GM20431 (cell line): ENCODE data around the gene RAI14.
"Not testable (repeated sequence)": the region's sequence is repeated elsewhere in the genome, so short reads cannot be mapped to it uniquely, and the experiment has no call there.

ENCODE experiments used
- in situ Hi-C: fragments of 300-500 bp; cut with MseI, MboI; formaldehyde crosslinking; loops from one replicate; pipeline ENCODE4 v1.15.0; 2020; ENCODE audit warnings: low sequenced_read_pairs; ENCODE audit not compliant: unreplicated experiment

Gene RAI14

GRCh38 chr5:34695275-34696027, 39.3 kb downstream of the RAI14 start:
- in situ Hi-C loops = no loop called here

- in situ Hi-C loops = no loop called here
Measured at GRCh38 chr5:34697308-34698108, 41.4 kb downstream of the RAI14 start.

GRCh38 chr5:34698109-34698419, 41.9 kb downstream of the RAI14 start:
- in situ Hi-C loops = no loop called here

DNA sequence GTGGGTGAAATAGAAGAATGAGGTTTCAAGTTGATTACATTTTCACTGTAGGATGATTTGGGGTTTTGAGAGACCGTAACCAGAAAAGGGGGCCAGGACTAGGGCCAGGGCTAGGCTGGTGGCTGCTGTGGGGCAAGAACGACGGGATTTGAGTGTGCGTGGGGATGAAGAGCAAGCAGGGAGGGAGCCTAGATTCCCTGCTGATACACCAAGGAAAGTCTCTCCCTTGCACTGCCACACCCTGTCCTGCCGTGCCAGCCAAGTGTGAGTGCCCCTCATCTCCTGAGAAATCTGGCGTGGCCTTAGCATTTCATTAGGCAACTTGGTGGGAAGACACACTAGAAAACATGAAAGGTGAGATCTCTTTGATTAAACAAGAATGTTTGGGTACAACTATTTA, 42.6 kb downstream of the RAI14 start:
- in situ Hi-C loops = no loop called here

DNA sequence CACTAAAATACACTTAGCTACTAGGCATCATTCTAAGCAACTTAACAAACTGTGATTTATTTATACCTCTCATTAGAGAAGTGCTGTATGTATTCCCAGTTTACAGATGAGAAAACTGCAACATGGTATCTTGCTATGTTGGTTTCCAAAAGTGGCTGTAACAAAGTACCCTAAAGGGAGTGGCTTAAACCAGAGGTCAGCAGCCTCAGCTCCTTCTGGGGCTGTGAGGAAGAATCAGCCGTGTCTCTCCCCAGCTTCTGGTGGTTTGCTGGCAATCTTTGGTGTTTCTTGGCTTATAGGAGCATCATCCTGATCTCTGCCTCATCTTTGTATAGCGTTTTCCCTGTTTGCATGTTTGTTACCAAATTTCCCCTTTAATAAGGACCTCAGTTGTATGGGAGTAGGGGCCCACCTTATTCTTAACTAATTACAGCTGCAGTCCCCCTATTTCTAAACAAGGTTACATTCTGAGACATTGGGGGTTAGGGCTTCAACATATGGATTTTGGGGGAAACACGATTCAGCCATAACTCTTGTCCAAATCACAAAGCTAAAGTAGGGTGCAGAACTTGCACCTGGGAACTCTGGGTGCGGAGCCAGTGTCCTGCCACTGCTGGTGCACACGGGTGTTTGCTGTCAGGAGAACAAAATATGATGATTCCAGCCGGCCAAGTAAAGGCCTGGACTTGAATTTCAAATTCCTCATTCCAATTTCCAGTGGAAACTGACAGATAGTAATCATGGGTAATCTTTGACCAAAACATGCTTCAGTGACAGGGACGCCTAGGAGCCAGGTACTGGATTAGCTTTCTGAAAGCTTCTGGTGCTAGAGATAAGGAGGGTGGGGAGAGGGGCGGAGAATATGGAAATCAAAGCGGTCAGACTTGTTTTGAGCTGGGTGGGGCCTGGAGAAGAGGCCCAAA, 43.3 kb downstream of the RAI14 start:
- in situ Hi-C loops = no loop called here

GRCh38 chr5:34700078-34700452, 43.9 kb downstream of the RAI14 start:
- in situ Hi-C loops = no loop called here

DNA sequence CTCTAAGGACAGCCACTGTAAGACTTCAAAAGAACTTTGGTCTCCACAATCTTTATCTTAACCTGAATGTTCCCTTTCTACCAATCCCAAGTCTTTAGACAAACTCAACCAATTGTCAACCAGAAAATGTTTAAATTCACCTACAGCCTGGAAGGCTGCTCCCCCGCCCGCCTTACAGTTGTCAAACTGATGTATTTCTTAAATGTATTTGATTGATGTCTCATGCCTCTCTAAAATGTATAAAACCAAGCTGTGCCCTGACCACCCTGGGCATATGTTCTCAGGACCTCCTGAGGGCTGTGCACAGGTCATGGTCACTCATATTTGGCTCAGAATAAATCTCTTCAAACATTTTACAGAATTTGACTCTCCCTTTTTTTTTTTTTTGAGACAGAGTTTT, 45.3 kb downstream of the RAI14 start:
- in situ Hi-C loops = not testable (repeated sequence)

GRCh38 chr5:34703767-34704713, 47.9 kb downstream of the RAI14 start:
- in situ Hi-C loops = no loop called here

GRCh38 chr5:34706084-34706483, 50.0 kb downstream of the RAI14 start:
- in situ Hi-C loops = no loop called here

DNA sequence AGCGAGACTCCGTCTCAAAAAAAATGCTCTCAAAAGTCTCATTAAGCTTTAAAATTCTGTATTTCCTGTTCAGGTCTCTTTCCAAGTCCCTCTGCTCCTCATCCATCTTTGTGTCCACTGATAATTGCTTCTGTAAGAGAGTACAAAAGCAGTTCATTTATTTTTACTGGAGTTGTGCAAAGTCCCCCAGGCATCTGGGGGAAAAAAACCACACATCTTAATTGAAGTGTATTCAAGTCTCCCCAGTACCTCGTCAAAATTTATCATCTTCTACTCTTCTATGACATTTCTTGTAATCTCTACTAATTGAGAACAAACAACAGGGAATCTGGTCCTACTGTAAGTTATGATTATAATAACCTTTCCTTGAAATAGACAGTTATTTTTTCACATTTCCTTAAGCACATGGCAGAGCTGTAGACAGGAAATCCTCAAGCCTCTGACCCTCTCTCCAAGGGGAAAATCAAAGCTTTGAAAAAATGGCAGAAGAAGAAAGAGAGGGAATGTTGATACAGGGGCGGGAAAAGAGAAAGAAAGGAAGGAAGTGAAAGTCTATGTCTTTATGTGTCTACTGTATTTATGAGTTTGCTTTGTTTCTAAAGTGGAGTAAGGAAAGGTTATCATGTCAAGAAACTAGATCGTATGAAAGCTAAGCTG, 51.5 kb downstream of the RAI14 start:
- in situ Hi-C loops = no loop called here

DNA sequence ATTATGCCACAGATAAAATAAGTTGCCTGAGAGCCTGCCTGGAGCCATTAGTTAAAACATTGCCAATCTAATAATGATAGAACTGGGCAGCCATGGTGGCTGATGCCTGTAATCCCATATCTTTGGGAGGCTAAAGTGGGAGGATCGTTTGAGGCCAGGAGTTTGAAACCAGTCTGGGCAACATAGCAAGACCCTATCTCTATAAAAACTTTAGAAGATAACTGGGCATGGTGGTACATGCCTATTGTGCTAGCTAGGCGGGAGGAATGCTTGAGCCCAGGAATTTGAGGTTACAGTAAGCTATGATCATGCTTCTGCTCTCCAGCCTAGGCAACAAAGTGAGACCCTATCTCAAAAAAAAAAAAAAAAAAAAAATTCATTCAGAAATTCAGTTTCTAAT, 52.6 kb downstream of the RAI14 start:
- in situ Hi-C loops = no loop called here

DNA sequence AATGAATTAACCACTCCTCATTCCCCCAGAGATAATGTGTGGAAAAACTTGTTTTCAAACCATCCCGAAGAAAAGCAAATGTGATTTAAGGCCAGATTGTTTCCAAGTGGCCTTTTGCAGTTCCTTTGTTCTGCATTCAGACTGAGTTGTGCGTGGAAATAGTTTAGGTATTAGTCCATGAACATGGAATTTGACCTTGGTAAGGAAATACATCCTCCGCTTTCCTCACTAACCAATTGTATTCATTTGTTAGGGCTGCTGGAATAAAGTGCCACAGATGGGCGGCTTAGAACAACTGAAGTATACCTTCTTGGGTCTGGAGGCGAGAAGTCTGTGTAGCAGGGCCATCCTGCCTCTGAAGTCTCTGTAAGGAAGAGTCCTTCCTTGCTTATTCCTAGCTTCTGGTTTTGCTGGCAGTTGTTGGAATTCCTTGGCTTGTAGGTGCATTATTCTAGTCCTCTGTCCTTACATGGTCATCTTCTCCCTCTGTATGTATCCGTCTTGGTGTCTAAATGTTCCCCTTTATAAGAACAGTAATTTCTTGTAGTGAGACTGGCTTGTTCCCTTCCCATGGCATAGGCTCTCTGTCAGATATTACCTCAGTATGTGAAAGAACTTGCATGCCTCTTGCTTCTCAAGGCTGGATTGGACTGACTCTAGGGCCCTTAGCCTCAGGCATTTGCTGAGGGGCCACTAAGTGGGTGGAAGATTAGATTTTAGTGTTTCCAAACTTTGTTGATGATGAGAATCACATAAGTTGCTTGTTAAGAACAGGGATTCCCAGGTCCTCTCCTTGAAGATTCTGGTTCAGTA, 53.9 kb downstream of the RAI14 start:
- in situ Hi-C loops = no loop called here

- in situ Hi-C loops = no loop called here
Measured at GRCh38 chr5:34712565-34712964, 56.4 kb downstream of the RAI14 start.

DNA sequence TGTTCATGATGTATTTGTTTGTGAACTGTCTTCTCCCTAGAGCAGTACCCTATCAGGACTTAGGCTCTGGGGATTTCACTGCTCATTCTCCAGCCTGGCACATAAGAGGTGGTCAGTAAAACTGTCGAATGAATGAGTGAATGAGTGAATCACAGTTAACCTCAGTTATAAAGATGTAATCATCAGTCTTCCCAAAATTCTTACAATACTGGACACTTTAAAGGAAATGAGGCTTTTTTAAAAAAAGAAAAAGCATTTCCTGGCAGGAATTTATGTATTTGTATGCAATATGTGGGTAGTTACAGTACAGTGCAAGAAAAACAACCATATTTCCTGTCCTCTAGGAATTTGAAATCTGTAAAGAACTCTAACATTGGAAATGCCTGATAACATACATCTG, 59.6 kb downstream of the RAI14 start:
- in situ Hi-C loops = no loop called here

- in situ Hi-C loops = no loop called here
Measured at GRCh38 chr5:34716986-34717385, 60.9 kb downstream of the RAI14 start.

- in situ Hi-C loops = no loop called here
Measured at GRCh38 chr5:34717426-34718327, 61.5 kb downstream of the RAI14 start.

DNA sequence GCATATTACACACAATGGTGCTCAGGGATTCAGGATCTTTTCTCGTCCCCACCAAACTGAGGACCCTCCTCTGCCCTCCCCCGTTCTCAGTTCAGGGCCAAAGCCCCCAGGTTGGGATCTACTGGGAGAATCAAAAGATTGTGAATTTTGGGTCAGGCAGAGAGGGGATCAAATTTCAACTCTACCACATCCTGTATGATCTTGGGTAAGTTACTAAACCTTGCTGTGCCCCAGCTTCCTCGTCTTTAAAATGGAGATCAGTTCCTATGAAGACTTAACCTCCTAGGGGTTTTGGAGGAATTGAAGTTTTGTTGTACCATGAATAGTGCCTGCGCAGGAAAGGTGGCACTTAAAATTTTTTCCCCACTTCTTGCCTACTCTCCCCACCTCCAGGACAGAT, 62.4 kb downstream of the RAI14 start:
- in situ Hi-C loops = no loop called here
